GM21528 (cell line): ENCODE data around the gene SLC25A22.

Source experiments
- ATAC-seq: cut with Tn5 transposase; IDR thresholded peaks from one replicate; pipeline ENCODE4 v1.9.1; 2021; ENCODE audit warnings: mild to moderate bottlenecking, moderate library complexity; ENCODE audit not compliant: unreplicated experiment, low FRiP score

The SLC25A22 gene

DNA sequence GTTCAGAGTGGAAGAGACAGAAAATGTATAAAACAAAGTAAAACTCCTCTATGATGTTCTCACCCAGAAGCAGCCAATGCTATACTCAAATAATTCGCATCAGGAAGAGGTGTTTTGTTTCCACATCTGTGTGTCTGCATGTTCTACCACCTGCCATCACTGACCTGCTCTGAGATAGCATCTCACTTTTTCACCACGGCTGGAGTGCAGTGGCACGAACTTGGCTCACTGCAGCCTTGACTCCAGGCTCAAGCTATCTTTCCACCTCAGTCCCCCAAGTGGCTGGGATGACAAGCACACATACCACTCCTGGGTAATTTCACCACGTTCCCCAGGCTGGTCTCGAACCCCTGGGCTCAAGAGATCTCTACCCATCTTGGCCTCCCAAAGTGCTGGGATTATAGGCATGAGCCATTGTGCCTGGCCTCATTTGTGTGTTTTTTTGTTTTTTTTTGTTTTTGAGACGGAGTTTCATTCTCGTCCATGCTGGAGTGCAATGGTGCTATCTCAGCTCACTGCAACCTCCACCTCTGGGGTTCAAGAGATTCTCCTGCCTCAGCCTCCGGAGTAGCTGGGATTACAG is 36.5 kb downstream of the SLC25A22 start:
- no peak for ATAC-seq

- ATAC-seq, result no peak
These were observed 37.8 kb downstream of the SLC25A22 start for GRCh38 chr11:760236-760635.

GRCh38 chr11:749731-750130 is 48.4 kb downstream of the SLC25A22 start:
- ATAC-seq, result no peak

DNA sequence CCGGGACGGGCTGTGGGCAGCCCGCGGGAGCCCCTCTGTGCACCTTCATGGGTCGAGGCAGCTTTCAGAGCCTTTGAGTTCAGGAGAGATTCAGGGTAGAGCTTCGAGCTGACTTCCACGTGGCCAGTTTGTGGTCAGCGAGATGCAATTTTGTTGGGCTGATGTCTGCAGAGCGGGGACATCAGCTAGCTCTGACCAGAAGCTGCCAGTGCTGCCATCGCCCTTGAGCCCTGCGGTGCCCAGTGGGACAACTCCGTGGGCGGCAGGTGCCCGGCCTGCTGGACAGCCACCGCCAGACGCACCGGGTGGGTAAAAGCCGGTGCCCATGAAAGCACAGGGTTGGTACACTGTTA is 50.1 kb downstream of the SLC25A22 start:
- ATAC-seq, result peak; percentile 11

DNA sequence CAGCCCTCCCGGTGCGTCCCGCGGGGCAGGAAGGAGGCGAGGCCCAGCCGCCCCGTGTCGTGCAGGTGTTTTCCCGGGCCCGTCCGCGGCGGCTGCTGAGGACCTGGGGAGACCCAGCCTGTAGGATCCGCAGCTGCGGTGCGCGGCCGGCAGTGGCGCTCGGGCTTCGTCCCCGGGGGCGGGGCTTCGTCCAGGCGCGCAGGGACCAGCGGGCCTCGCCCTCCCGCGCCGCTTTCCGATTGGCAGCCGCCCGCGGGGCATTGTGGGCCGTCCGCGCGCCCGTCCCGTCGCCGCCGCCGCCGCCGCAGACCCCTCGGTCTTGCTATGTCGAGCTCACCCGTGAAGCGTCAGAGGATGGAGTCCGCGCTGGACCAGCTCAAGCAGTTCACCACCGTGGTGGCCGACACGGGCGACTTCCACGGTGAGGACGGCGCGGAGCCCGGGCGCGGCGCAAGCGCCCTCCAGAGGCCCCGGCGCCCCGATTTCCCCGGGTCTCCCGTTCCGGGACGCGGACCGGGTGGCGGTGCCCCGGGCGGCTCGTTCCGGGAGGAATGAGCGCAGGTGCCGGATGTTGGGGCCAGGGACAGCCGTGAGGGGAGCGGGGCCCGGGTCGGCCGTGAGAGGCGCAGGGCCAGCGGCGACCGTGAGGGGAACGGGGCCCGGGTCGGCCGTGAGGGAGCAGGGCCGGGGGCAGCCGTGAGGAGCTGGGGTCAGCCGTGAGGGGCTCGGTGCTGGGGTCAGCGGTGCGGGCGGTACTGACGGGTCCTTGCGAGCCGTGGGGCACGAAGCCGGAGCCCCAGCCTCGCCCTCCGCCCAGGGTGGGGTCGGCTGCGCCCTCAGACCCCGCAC is 50.7 kb downstream of the SLC25A22 start, which contains the start of gene TALDO1:
TALDO1 (plus strand) TSS at position 307 of the 849 bp plus-strand sequence; CDS start at position 325, 18 bp downstream.
- peak; percentile 85 for ATAC-seq

- ATAC-seq, result peak; percentile 8
These were observed 51.6 kb downstream of the SLC25A22 start for GRCh38 chr11:746289-747157.

DNA sequence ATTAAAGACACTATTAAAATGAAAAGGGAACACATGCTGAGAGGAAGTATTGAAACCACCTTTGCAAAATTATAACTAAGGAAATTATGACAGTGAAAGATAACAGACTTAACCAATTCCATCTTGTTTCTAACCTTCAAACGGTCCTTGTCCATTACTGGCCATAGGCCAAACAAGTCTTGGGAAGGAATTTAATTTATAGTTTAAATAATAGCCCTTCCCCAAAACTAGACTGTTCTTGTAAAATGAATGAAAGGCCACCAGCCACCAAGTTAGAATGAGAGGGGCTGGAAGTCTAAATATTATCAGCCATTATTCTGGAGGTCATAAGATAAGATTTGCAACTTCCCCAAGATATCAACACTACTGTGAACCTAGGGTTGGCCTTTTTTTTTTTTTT is 52.7 kb downstream of the SLC25A22 start:
- no peak for ATAC-seq

DNA sequence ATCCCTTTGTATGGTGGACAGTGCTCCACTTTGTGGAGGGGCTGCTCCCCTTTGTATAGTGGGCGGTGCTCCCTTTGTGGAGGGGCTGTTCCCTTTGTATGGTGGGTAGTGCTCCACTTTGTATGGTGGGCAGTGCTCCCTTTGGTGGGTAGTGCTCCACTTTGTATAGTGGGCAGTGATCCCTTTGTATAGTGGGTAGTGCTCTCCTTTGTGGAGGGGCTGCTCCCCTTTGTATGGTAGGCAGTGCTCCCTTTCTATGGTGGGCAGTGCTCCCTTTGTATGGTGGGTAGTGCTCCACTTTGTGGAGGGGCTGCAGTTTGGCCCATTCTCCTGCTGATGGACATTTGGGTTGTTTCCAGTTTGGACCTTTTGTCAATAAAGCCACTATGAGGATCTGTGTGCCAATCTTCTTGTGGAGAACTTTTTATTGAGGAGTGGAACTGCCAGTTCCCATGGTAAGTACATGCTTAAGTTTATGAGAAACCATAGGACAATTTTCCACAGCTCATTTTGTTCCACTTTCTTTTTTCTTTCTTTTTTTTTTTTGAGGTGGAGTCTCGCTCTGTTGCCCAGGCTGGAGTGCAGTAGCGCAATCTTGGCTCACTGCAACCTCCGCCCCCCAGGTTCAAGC is 55.4 kb downstream of the SLC25A22 start:
- ATAC-seq, result no peak

- ATAC-seq, result no peak
These were observed 55.9 kb downstream of the SLC25A22 start for GRCh38 chr11:742156-742546.
